HG03439 (cell line): ENCODE measurements around the gene FOXK1.

ENCODE experiments used
- ATAC-seq: cut with Tn5 transposase; IDR thresholded peaks from one replicate; pipeline ENCODE4 v1.9.1; 2021; ENCODE audit warnings: mild to moderate bottlenecking, moderate library complexity; ENCODE audit not compliant: unreplicated experiment

The FOXK1 gene

GRCh38 chr7:4718075-4718474, 36.0 kb downstream of the FOXK1 start:
- ATAC-seq, result no peak

- no peak for ATAC-seq
Observed at GRCh38 chr7:4720225-4720624, 38.1 kb downstream of the FOXK1 start.

GRCh38 chr7:4722308-4722707, 40.2 kb downstream of the FOXK1 start:
- ATAC-seq, result no peak

- no peak for ATAC-seq
Observed at GRCh38 chr7:4722960-4723630, 41.0 kb downstream of the FOXK1 start.

GRCh38 chr7:4724648-4725013, 42.5 kb downstream of the FOXK1 start:
- peak; percentile 9 for ATAC-seq

GRCh38 chr7:4725014-4725849, 43.1 kb downstream of the FOXK1 start:
- ATAC-seq, result peak; percentile 60

GRCh38 chr7:4725850-4726450, 43.9 kb downstream of the FOXK1 start:
- ATAC-seq, result no peak

GRCh38 chr7:4726566-4726965, 44.5 kb downstream of the FOXK1 start:
- no peak for ATAC-seq

- no peak for ATAC-seq
Observed at GRCh38 chr7:4727914-4728705, 46.0 kb downstream of the FOXK1 start.

- ATAC-seq, result no peak
Observed at GRCh38 chr7:4729266-4729665, 47.2 kb downstream of the FOXK1 start.

GRCh38 chr7:4730276-4730675, 48.2 kb downstream of the FOXK1 start:
- no peak for ATAC-seq

- no peak for ATAC-seq
Observed at GRCh38 chr7:4730971-4731370, 48.9 kb downstream of the FOXK1 start.

GRCh38 chr7:4731803-4732202, 49.7 kb downstream of the FOXK1 start:
- ATAC-seq, result no peak

- ATAC-seq, result no peak
Observed at GRCh38 chr7:4733936-4734528, 51.9 kb downstream of the FOXK1 start.

GRCh38 chr7:4734587-4735345, 52.7 kb downstream of the FOXK1 start:
- ATAC-seq, result no peak

- no peak for ATAC-seq
Observed at GRCh38 chr7:4737300-4737699, 55.2 kb downstream of the FOXK1 start.

- no peak for ATAC-seq
Observed at GRCh38 chr7:4738711-4739527, 56.8 kb downstream of the FOXK1 start.

GRCh38 chr7:4739528-4739992, 57.5 kb downstream of the FOXK1 start:
- ATAC-seq, result no peak

- no peak for ATAC-seq
Observed at GRCh38 chr7:4740796-4741195, 58.7 kb downstream of the FOXK1 start.
